Hepatic stellate cell (primary cell): ENCODE results near the gene KIRREL3.

Experiments
- DNase-seq: peaks from one replicate; pipeline ENCODE4 v3.0.0; 2011; ENCODE audit warnings: low spot score

The KIRREL3 gene

GRCh38 chr11:126870021-126870420 lies 130.5 kb downstream of the KIRREL3 start:
- DNase-seq: no peak

- DNase-seq: no peak
Measured at GRCh38 chr11:126868741-126869140, 131.8 kb downstream of the KIRREL3 start.

- no peak for DNase-seq
Measured at GRCh38 chr11:126864934-126865333, 135.6 kb downstream of the KIRREL3 start.

GRCh38 chr11:126863294-126863997 lies 137.1 kb downstream of the KIRREL3 start:
- no peak for DNase-seq

- no peak for DNase-seq
Measured at GRCh38 chr11:126862664-126863243, 137.8 kb downstream of the KIRREL3 start.

GRCh38 chr11:126861796-126862459 lies 138.6 kb downstream of the KIRREL3 start:
- no peak for DNase-seq

GRCh38 chr11:126857860-126858808 lies 142.4 kb downstream of the KIRREL3 start:
- DNase-seq: no peak

GRCh38 chr11:126855536-126855935 lies 145.0 kb downstream of the KIRREL3 start:
- DNase-seq: no peak

- no peak for DNase-seq
Measured at GRCh38 chr11:126853732-126854131, 146.8 kb downstream of the KIRREL3 start.

- DNase-seq: no peak
Measured at GRCh38 chr11:126844789-126845188, 155.8 kb downstream of the KIRREL3 start.

- DNase-seq: no peak
Measured at GRCh38 chr11:126843096-126843495, 157.5 kb downstream of the KIRREL3 start.

- no peak for DNase-seq
Measured at GRCh38 chr11:126841999-126842398, 158.6 kb downstream of the KIRREL3 start.

- DNase-seq: no peak
Measured at GRCh38 chr11:126840975-126841374, 159.6 kb downstream of the KIRREL3 start.

GRCh38 chr11:126840201-126840886 lies 160.2 kb downstream of the KIRREL3 start:
- no peak for DNase-seq

- no peak for DNase-seq
Measured at GRCh38 chr11:126839496-126839895, 161.1 kb downstream of the KIRREL3 start.

GRCh38 chr11:126838779-126839178 lies 161.8 kb downstream of the KIRREL3 start:
- DNase-seq: no peak

GRCh38 chr11:126837581-126837980 lies 163.0 kb downstream of the KIRREL3 start:
- no peak for DNase-seq

GRCh38 chr11:126834573-126834972 lies 166.0 kb downstream of the KIRREL3 start:
- DNase-seq: no peak

GRCh38 chr11:126834149-126834548 lies 166.4 kb downstream of the KIRREL3 start:
- peak; percentile 59 for DNase-seq

GRCh38 chr11:126833065-126833464 lies 167.5 kb downstream of the KIRREL3 start:
- no peak for DNase-seq

- DNase-seq: no peak
Measured at GRCh38 chr11:126832387-126832786, 168.2 kb downstream of the KIRREL3 start.
